GM12878 (cell line): Measurements from ENCODE around the gene MTHFD2. TPM values are rescaled to one million over a fixed set of nuclear protein-coding genes. Genes with fewer than 3 reads are reported as not detected.
A peak's percentile ranks its signal among the peaks of the same experiment; 100 is the strongest.

Source experiments
- BCL3 ChIP-seq: IDR thresholded peaks from 2 replicates; pipeline ENCODE4 v1.6.1; 2011; ENCODE audit warnings: borderline replicate concordance, low read depth, mild to moderate bottlenecking, moderate library complexity, low read length; ENCODE audit not compliant: insufficient read depth, poor library complexity, severe bottlenecking
- CEBPB ChIP-seq, 2 experiments: fragments of 150-350 bp in 1 of 2; IDR thresholded peaks; 2 replicates each; pipeline ENCODE4 v1.6.1; 2012 to 2014; ENCODE audit warnings: low read depth in 2 of 2, low read length in 2 of 2, borderline replicate concordance in 1 of 2, inconsistent platforms in 1 of 2
- GATAD2B ChIP-seq: fragments of 450-650 bp; conservative IDR thresholded peaks from 2 replicates; pipeline ENCODE4 v1.6.1; 2017; ENCODE audit warnings: low read depth, mild to moderate bottlenecking, moderate library complexity
- HDAC2 ChIP-seq: fragments of 200-600 bp; sonication (generic); IDR thresholded peaks from 2 replicates; pipeline ENCODE4 v1.6.1; 2017
- IKZF2 ChIP-seq, 2 experiments: fragments of 450-650 bp; IDR thresholded peaks; 2 replicates each; pipeline ENCODE4 v1.6.1; 2017; ENCODE audit warnings: mild to moderate bottlenecking in 2 of 2, moderate library complexity in 2 of 2
- JUNB ChIP-seq: IDR thresholded peaks from 2 replicates; pipeline ENCODE4 v1.6.1; 2016; ENCODE audit warnings: antibody characterized with exemption, mild to moderate bottlenecking
- JUND ChIP-seq: IDR thresholded peaks from 2 replicates; pipeline ENCODE4 v1.6.1; 2012; ENCODE audit warnings: low read depth, mild to moderate bottlenecking, low read length, improper control_type of control experiment, moderate library complexity
- NFIC ChIP-seq: IDR thresholded peaks from 2 replicates; pipeline ENCODE4 v1.6.1; 2012; ENCODE audit warnings: low read depth, mild to moderate bottlenecking, inconsistent platforms, low read length, moderate library complexity
- NR2C2 ChIP-seq: IDR thresholded peaks from 2 replicates; pipeline ENCODE4 v1.6.1; 2011; ENCODE audit warnings: borderline replicate concordance, low read depth; ENCODE audit not compliant: control insufficient read depth, insufficient read length
- PKNOX1 ChIP-seq: fragments of 450-650 bp; IDR thresholded peaks from 2 replicates; pipeline ENCODE4 v1.6.1; 2016; ENCODE audit warnings: mild to moderate bottlenecking
- RCOR1 ChIP-seq: conservative IDR thresholded peaks from 2 replicates; pipeline ENCODE4 v1.6.1; 2012; ENCODE audit warnings: low read depth, low read length, improper control_type of control experiment
- SREBF2 ChIP-seq: IDR thresholded peaks from 2 replicates; pipeline ENCODE4 v1.6.1; 2012; ENCODE audit warnings: mild to moderate bottlenecking, low read length
- TCF7 ChIP-seq: IDR thresholded peaks from 2 replicates; pipeline ENCODE4 v1.6.1; 2014; ENCODE audit warnings: antibody characterized with exemption, borderline replicate concordance
- polyA plus RNA-seq, 11 experiments: library from polyadenylated mRNA; depleted of rRNA in 4 of 11; unstranded in 6 of 11; stranded (reverse) in 5 of 11; fragments of >200 nt; fragmentation: Nextera tagmentation in 4 of 11; fragmentation: Illumina TruSeq in 1 of 11; extraction: Ambion mirVana in 4 of 11; extraction: Trizol in 1 of 11; gene quantifications; 1 replicate in 1 of 11; 2 replicates in 10 of 11; pipeline versions ENCODE4 v1.2.1 to v1.2.3, GENCODE V29; 2011 to 2016; ENCODE audit warnings: inconsistent platforms in 2 of 11, missing spikeins in 2 of 11, low read depth in 1 of 11
- total RNA-seq, 4 experiments: library from RNA; depleted of rRNA in 3 of 4; stranded (reverse); fragments of >200 nt in 3 of 4; fragmentation: Illumina TruSeq in 1 of 4; extraction: Trizol in 1 of 4; gene quantifications; 2 replicates each; pipeline versions ENCODE4 v1.2.1 to v1.2.3, GENCODE V29; 2013 to 2021
- TF ChIP-seq, protein P1 (sequence below): IDR thresholded peaks from 2 replicates; pipeline ENCODE4 v1.6.1; 2012; ENCODE audit warnings: mild to moderate bottlenecking, low read depth, low read length
- TF ChIP-seq, protein P2 (sequence below): fragments of 150-350 bp; IDR thresholded peaks from 2 replicates; pipeline ENCODE4 v1.6.1; 2014; ENCODE audit warnings: mild to moderate bottlenecking, low read depth, low read length
- TF ChIP-seq, protein P3 (sequence below): fragments of 450-650 bp; formaldehyde crosslinking; IDR thresholded peaks from 2 replicates; pipeline ENCODE4 v1.4.0; 2020; ENCODE audit warnings: mild to moderate bottlenecking, moderate library complexity
- TF ChIP-seq, protein P4 (sequence below), 3 experiments: IDR thresholded peaks in 2 of 3; conservative IDR thresholded peaks in 1 of 3; 2 replicates each; pipeline ENCODE4 v1.5.1; 2011; ENCODE audit warnings: low read depth in 3 of 3, low read length in 3 of 3, mild to moderate bottlenecking in 3 of 3, control low read depth in 2 of 3, moderate library complexity in 2 of 3, inconsistent platforms in 1 of 3, mixed read lengths in 1 of 3; ENCODE audit not compliant: control insufficient read depth in 2 of 3, insufficient read depth in 1 of 3; ENCODE audit errors: extremely low read depth in 1 of 3

Gene MTHFD2
- total and polyA plus RNA-seq, 10 of the 15 experiments (the other 5 are each of a cell fraction or from before 2014, with no cell fraction given) = 128 to 292 (median 150) TPM

- TF ChIP-seq, protein P1, sequence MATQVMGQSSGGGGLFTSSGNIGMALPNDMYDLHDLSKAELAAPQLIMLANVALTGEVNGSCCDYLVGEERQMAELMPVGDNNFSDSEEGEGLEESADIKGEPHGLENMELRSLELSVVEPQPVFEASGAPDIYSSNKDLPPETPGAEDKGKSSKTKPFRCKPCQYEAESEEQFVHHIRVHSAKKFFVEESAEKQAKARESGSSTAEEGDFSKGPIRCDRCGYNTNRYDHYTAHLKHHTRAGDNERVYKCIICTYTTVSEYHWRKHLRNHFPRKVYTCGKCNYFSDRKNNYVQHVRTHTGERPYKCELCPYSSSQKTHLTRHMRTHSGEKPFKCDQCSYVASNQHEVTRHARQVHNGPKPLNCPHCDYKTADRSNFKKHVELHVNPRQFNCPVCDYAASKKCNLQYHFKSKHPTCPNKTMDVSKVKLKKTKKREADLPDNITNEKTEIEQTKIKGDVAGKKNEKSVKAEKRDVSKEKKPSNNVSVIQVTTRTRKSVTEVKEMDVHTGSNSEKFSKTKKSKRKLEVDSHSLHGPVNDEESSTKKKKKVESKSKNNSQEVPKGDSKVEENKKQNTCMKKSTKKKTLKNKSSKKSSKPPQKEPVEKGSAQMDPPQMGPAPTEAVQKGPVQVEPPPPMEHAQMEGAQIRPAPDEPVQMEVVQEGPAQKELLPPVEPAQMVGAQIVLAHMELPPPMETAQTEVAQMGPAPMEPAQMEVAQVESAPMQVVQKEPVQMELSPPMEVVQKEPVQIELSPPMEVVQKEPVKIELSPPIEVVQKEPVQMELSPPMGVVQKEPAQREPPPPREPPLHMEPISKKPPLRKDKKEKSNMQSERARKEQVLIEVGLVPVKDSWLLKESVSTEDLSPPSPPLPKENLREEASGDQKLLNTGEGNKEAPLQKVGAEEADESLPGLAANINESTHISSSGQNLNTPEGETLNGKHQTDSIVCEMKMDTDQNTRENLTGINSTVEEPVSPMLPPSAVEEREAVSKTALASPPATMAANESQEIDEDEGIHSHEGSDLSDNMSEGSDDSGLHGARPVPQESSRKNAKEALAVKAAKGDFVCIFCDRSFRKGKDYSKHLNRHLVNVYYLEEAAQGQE = no peak
- TF ChIP-seq RCOR1 = no peak
- peak; percentile 54; the same call in 1 of the 2 replicates for TF ChIP-seq JUNB
- peak; percentile 93 to 94 for TF ChIP-seq IKZF2 (IDR thresholded peaks at IDR 0.05)
- TF ChIP-seq JUND = no peak
- peak; percentile 64 for TF ChIP-seq NFIC
- no peak for TF ChIP-seq CEBPB (IDR thresholded peaks at IDR 0.05; ENCODE audit: borderline replicate concordance in 1 of 2, low read depth in 2 of 2, low read length in 2 of 2)
- TF ChIP-seq SREBF2 = no peak
- no peak for TF ChIP-seq PKNOX1
- TF ChIP-seq, protein P2, sequence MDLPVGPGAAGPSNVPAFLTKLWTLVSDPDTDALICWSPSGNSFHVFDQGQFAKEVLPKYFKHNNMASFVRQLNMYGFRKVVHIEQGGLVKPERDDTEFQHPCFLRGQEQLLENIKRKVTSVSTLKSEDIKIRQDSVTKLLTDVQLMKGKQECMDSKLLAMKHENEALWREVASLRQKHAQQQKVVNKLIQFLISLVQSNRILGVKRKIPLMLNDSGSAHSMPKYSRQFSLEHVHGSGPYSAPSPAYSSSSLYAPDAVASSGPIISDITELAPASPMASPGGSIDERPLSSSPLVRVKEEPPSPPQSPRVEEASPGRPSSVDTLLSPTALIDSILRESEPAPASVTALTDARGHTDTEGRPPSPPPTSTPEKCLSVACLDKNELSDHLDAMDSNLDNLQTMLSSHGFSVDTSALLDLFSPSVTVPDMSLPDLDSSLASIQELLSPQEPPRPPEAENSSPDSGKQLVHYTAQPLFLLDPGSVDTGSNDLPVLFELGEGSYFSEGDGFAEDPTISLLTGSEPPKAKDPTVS = no peak
- TF ChIP-seq GATAD2B = peak; percentile 63; the same call in 1 of the 2 replicates
- TF ChIP-seq NR2C2 = no peak
- no peak for TF ChIP-seq HDAC2
- TF ChIP-seq, protein P3, sequence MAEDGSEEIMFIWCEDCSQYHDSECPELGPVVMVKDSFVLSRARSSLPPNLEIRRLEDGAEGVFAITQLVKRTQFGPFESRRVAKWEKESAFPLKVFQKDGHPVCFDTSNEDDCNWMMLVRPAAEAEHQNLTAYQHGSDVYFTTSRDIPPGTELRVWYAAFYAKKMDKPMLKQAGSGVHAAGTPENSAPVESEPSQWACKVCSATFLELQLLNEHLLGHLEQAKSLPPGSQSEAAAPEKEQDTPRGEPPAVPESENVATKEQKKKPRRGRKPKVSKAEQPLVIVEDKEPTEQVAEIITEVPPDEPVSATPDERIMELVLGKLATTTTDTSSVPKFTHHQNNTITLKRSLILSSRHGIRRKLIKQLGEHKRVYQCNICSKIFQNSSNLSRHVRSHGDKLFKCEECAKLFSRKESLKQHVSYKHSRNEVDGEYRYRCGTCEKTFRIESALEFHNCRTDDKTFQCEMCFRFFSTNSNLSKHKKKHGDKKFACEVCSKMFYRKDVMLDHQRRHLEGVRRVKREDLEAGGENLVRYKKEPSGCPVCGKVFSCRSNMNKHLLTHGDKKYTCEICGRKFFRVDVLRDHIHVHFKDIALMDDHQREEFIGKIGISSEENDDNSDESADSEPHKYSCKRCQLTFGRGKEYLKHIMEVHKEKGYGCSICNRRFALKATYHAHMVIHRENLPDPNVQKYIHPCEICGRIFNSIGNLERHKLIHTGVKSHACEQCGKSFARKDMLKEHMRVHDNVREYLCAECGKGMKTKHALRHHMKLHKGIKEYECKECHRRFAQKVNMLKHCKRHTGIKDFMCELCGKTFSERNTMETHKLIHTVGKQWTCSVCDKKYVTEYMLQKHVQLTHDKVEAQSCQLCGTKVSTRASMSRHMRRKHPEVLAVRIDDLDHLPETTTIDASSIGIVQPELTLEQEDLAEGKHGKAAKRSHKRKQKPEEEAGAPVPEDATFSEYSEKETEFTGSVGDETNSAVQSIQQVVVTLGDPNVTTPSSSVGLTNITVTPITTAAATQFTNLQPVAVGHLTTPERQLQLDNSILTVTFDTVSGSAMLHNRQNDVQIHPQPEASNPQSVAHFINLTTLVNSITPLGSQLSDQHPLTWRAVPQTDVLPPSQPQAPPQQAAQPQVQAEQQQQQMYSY (CRISPR knock-in tag) = no peak
- TF ChIP-seq TCF7 = no peak
- TF ChIP-seq, protein P4, sequence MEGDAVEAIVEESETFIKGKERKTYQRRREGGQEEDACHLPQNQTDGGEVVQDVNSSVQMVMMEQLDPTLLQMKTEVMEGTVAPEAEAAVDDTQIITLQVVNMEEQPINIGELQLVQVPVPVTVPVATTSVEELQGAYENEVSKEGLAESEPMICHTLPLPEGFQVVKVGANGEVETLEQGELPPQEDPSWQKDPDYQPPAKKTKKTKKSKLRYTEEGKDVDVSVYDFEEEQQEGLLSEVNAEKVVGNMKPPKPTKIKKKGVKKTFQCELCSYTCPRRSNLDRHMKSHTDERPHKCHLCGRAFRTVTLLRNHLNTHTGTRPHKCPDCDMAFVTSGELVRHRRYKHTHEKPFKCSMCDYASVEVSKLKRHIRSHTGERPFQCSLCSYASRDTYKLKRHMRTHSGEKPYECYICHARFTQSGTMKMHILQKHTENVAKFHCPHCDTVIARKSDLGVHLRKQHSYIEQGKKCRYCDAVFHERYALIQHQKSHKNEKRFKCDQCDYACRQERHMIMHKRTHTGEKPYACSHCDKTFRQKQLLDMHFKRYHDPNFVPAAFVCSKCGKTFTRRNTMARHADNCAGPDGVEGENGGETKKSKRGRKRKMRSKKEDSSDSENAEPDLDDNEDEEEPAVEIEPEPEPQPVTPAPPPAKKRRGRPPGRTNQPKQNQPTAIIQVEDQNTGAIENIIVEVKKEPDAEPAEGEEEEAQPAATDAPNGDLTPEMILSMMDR (IDR thresholded peaks at IDR 0.05 in 2 of 3, conservative IDR thresholded peaks at IDR 0.05 in 1 of 3; ENCODE audit: control insufficient read depth in 2 of 3, extremely low read depth in 1 of 3, insufficient read depth in 1 of 3, low read depth in 3 of 3, low read length in 3 of 3) = no peak
- peak; percentile 29 for TF ChIP-seq BCL3
Observed at GRCh38 chr2:74181739-74182138, 16.7 kb upstream of the MTHFD2 start (continued).
